ENCODE data around the gene MAST4.

MAST4 gene

GRCh38 chr5:67045816-67046740, 449.9 kb downstream of the MAST4 start:
- H3K4me3 ChIP-seq (ENCODE audit: low read depth, low read length): no peak overlapping the region
- no peaks in the 10 kb centered on the region for H3K36me3 ChIP-seq
- H3K4me1 ChIP-seq: peaks cover 3% of the 10 kb centered on the region; the same call in 1 of the 2 replicates
- no peak for DNase-seq
- H3K9me3 ChIP-seq: no peaks in the 10 kb centered on the region
- TF ChIP-seq, protein P1, sequence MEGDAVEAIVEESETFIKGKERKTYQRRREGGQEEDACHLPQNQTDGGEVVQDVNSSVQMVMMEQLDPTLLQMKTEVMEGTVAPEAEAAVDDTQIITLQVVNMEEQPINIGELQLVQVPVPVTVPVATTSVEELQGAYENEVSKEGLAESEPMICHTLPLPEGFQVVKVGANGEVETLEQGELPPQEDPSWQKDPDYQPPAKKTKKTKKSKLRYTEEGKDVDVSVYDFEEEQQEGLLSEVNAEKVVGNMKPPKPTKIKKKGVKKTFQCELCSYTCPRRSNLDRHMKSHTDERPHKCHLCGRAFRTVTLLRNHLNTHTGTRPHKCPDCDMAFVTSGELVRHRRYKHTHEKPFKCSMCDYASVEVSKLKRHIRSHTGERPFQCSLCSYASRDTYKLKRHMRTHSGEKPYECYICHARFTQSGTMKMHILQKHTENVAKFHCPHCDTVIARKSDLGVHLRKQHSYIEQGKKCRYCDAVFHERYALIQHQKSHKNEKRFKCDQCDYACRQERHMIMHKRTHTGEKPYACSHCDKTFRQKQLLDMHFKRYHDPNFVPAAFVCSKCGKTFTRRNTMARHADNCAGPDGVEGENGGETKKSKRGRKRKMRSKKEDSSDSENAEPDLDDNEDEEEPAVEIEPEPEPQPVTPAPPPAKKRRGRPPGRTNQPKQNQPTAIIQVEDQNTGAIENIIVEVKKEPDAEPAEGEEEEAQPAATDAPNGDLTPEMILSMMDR (IDR thresholded peaks at IDR 0.05; ENCODE audit: low read depth, low read length): no peak
- no peaks in the 10 kb centered on the region for H3K27me3 ChIP-seq

- Histone ChIP-seq H3K27me3 (no peaks in the 10 kb centered on the region), H3K9me3 (no peaks in the 10 kb centered on the region), H3K4me3 (ENCODE audit: low read depth, low read length) (no peak overlapping the region), H3K4me1 (peaks cover 3% of the 10 kb centered on the region; the same call in 1 of the 2 replicates), H3K36me3 (no peaks in the 10 kb centered on the region)
- TF ChIP-seq, protein P1 (IDR thresholded peaks at IDR 0.05; ENCODE audit: low read depth, low read length): 0 out of 2 replicates have a peak, but pooled peaks have one; percentile 21
- DNase-seq: peak; percentile 74
These were observed 451.0 kb downstream of the MAST4 start for GRCh38 chr5:67047160-67047559.

GRCh38 chr5:67047616-67048015, 451.4 kb downstream of the MAST4 start:
- Histone ChIP-seq H3K36me3 (no peaks in the 10 kb centered on the region), H3K4me3 (ENCODE audit: low read depth, low read length) (no peak overlapping the region), H3K4me1 (peaks cover 3% of the 10 kb centered on the region), H3K27me3 (no peaks in the 10 kb centered on the region), H3K9me3 (no peaks in the 10 kb centered on the region)
- TF ChIP-seq, protein P1 (IDR thresholded peaks at IDR 0.05; ENCODE audit: low read depth, low read length): no peak
- DNase-seq: no peak

DNA sequence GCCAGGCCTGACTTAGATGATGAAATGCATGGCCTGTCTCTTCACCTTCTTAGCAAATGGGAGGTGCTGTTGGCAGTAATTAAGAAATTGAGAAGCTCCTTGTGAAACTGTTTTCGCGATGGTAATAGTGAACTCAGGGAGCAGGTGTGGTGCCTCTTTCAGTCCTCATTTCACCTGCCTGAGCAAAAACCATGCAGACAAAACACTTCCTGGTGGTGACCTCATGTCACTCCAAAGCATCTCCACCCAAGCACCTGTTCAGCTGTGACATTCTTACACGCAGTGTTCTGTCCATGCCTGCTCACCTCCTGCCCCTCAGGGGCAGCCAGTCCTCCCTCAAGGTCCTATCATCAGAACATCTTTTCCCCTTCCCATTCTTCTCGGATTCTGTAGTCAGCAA, 453.9 kb downstream of the MAST4 start:
- no peaks in the 10 kb centered on the region for H3K27me3 ChIP-seq
- no peak for DNase-seq
- TF ChIP-seq, protein P1 (IDR thresholded peaks at IDR 0.05; ENCODE audit: low read depth, low read length): no peak
- H3K4me1 ChIP-seq: peaks cover 15% of the 10 kb centered on the region
- no peak overlapping the region for H3K4me3 ChIP-seq (ENCODE audit: low read depth, low read length)
- H3K9me3 ChIP-seq: no peaks in the 10 kb centered on the region
- no peaks in the 10 kb centered on the region for H3K36me3 ChIP-seq

GRCh38 chr5:67050635-67051034, 454.4 kb downstream of the MAST4 start:
- Histone ChIP-seq H3K9me3 (no peaks in the 10 kb centered on the region), H3K27me3 (no peaks in the 10 kb centered on the region), H3K36me3 (no peaks in the 10 kb centered on the region), H3K4me3 (ENCODE audit: low read depth, low read length) (no peak overlapping the region), H3K4me1 (peaks cover 15% of the 10 kb centered on the region)
- DNase-seq: no peak
- TF ChIP-seq, protein P1 (IDR thresholded peaks at IDR 0.05; ENCODE audit: low read depth, low read length): no peak

DNA sequence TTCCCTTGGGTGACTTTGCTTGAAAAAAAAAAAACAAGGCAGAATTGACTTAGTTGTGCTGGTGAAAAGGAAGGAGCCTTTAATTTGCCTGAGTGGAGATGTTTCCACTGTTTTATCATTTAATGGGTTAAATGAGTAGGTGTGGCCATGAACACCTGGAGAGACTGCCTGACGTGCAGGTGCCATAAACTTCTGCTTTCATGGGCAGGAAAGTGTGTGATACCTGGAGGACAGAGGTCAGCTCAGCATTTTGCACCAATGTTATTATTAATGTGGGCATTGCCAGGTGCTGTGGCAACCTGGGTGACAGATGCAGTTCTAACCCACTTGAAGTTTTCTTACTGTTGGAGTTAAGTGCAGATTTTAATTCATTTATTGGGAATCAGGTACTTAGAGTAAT, 455.0 kb downstream of the MAST4 start:
- no peaks in the 10 kb centered on the region for H3K27me3 ChIP-seq
- DNase-seq: no peak
- H3K9me3 ChIP-seq: no peaks in the 10 kb centered on the region
- TF ChIP-seq, protein P1 (IDR thresholded peaks at IDR 0.05; ENCODE audit: low read depth, low read length): no peak
- H3K4me1 ChIP-seq: peaks cover 15% of the 10 kb centered on the region
- H3K4me3 ChIP-seq (ENCODE audit: low read depth, low read length): no peak overlapping the region
- no peaks in the 10 kb centered on the region for H3K36me3 ChIP-seq

All from BE2C (cell line).